GM21825 (cell line): Measurements from ENCODE around the gene IQCF2.
"Not testable (repeated sequence)": the region's sequence is repeated elsewhere in the genome, so short reads cannot be mapped to it uniquely, and the experiment has no call there.

Source experiments
- ATAC-seq: cut with Tn5 transposase; IDR thresholded peaks from one replicate; pipeline ENCODE4 v1.9.1; 2021; ENCODE audit warnings: mild to moderate bottlenecking, moderate library complexity; ENCODE audit not compliant: unreplicated experiment

IQCF2 gene

GRCh38 chr3:51860703-51861665 is at the start of gene IQCF2:
Gene IQCF2, plus strand, starts transcription at chr3:51861615. Its CDS starts 52 bp downstream, at chr3:51861667.
- no peak for ATAC-seq

GRCh38 chr3:51813539-51813938 is 47.9 kb upstream of the IQCF2 start:
- no peak for ATAC-seq

GRCh38 chr3:51814034-51814433 is 47.4 kb upstream of the IQCF2 start:
- ATAC-seq = no peak

GRCh38 chr3:51815614-51816013 is 45.8 kb upstream of the IQCF2 start:
- no peak for ATAC-seq

- no peak for ATAC-seq
These were observed 44.7 kb upstream of the IQCF2 start for GRCh38 chr3:51816723-51817122.

- ATAC-seq = no peak
These were observed 44.0 kb upstream of the IQCF2 start for GRCh38 chr3:51817375-51817774.

GRCh38 chr3:51819151-51819550 is 42.3 kb upstream of the IQCF2 start:
- ATAC-seq = no peak

GRCh38 chr3:51819709-51820406 is 41.6 kb upstream of the IQCF2 start:
- no peak for ATAC-seq

- no peak for ATAC-seq
These were observed 33.1 kb upstream of the IQCF2 start for GRCh38 chr3:51828297-51828696.

- no peak for ATAC-seq
These were observed 31.1 kb upstream of the IQCF2 start for GRCh38 chr3:51830345-51830744.

- ATAC-seq = no peak
These were observed 30.5 kb upstream of the IQCF2 start for GRCh38 chr3:51830836-51831385.

GRCh38 chr3:51836606-51837005 is 24.8 kb upstream of the IQCF2 start:
- ATAC-seq = no peak

- no peak for ATAC-seq
These were observed 16.3 kb upstream of the IQCF2 start for GRCh38 chr3:51845129-51845528.

GRCh38 chr3:51855411-51855810 is 6.0 kb upstream of the IQCF2 start:
- ATAC-seq = not testable (repeated sequence)

GRCh38 chr3:51862886-51863285 is 1.5 kb downstream of the IQCF2 start:
- no peak for ATAC-seq

GRCh38 chr3:51868896-51869295 is 7.5 kb downstream of the IQCF2 start:
- not testable (repeated sequence) for ATAC-seq

- no peak for ATAC-seq
These were observed 7.9 kb downstream of the IQCF2 start for GRCh38 chr3:51869304-51869703.

- ATAC-seq = no peak
These were observed 11.9 kb downstream of the IQCF2 start for GRCh38 chr3:51873253-51873766.

GRCh38 chr3:51873876-51874275 is 12.5 kb downstream of the IQCF2 start:
- no peak for ATAC-seq

- no peak for ATAC-seq
These were observed 13.0 kb downstream of the IQCF2 start for GRCh38 chr3:51874411-51874810.

- ATAC-seq = no peak
These were observed 13.5 kb downstream of the IQCF2 start for GRCh38 chr3:51874889-51875288.
